HepG2 (cell line): ENCODE data around the gene MAB21L4. TPM values are rescaled to one million over a fixed set of nuclear protein-coding genes. Genes with fewer than 3 reads are reported as not detected.

Source experiments
- AGO1 ChIP-seq: fragments of 200-400 bp; formaldehyde crosslinking; IDR thresholded peaks from 2 replicates; pipeline ENCODE4 v1.6.1; 2017; ENCODE audit warnings: mild to moderate bottlenecking, low read depth, low read length, moderate library complexity; ENCODE audit not compliant: poor library complexity, severe bottlenecking
- FOXK2 ChIP-seq: fragments of 450-650 bp; IDR thresholded peaks from 2 replicates; pipeline ENCODE4 v1.6.1; 2016
- HHEX ChIP-seq: IDR thresholded peaks from 2 replicates; pipeline ENCODE4 v1.6.1; 2016; ENCODE audit warnings: control low read depth
- HNRNPL ChIP-seq: fragments of 200-400 bp; formaldehyde crosslinking; IDR thresholded peaks from 2 replicates; pipeline ENCODE4 v1.6.1; 2017; ENCODE audit warnings: mild to moderate bottlenecking, low read depth, low read length
- JUND ChIP-seq: sonication (generic); formaldehyde crosslinking; IDR thresholded peaks from 2 replicates; pipeline ENCODE4 v1.8.0; 2022; ENCODE audit warnings: mild to moderate bottlenecking, missing genetic modification reagents
- KDM1A ChIP-seq: IDR thresholded peaks from 2 replicates; pipeline ENCODE4 v1.6.1; 2016; ENCODE audit warnings: missing compliant biosample characterization
- MXI1 ChIP-seq: IDR thresholded peaks from 3 replicates; pipeline ENCODE4 v1.6.1; 2012; ENCODE audit warnings: low read depth, low read length, inconsistent platforms, borderline replicate concordance
- NRL ChIP-seq: sonication (generic); formaldehyde crosslinking; IDR thresholded peaks from 2 replicates; pipeline ENCODE4 v1.5.0; 2020; ENCODE audit warnings: missing genetic modification reagents, mild to moderate bottlenecking, moderate library complexity, borderline replicate concordance
- POLR2A ChIP-seq, 2 experiments: IDR thresholded peaks; 2 replicates each; pipeline ENCODE4 v1.6.1; 2011; ENCODE audit warnings: low read depth in 2 of 2, low read length in 2 of 2, mild to moderate bottlenecking in 1 of 2, moderate library complexity in 1 of 2; ENCODE audit not compliant: insufficient read depth in 1 of 2
- PRPF4 ChIP-seq: fragments of 200-400 bp; formaldehyde crosslinking; IDR thresholded peaks from 2 replicates; pipeline ENCODE4 v1.6.1; 2016; ENCODE audit warnings: low read length, low read depth; ENCODE audit not compliant: poor library complexity, severe bottlenecking
- RFX3 ChIP-seq: IDR thresholded peaks from 2 replicates; pipeline ENCODE4 v1.6.1; 2016; ENCODE audit warnings: missing biosample characterization, missing genetic modification reagents
- SAP130 ChIP-seq: IDR thresholded peaks from 2 replicates; pipeline ENCODE4 v1.6.1; 2016; ENCODE audit warnings: low read depth
- SPEN ChIP-seq: sonication (generic); formaldehyde crosslinking; IDR thresholded peaks from 2 replicates; pipeline ENCODE4 v1.5.1; 2020; ENCODE audit warnings: low read depth, mild to moderate bottlenecking, missing genetic modification reagents
- YEATS2 ChIP-seq: sonication (generic); formaldehyde crosslinking; IDR thresholded peaks from 2 replicates; pipeline ENCODE4 v1.4.0; 2020; ENCODE audit warnings: missing genetic modification reagents, borderline replicate concordance
- ZNF205 ChIP-seq: IDR thresholded peaks from 2 replicates; pipeline ENCODE4 v1.6.1; 2018; ENCODE audit warnings: missing biosample characterization, missing genetic modification reagents
- ZNF350 ChIP-seq: sonication (generic); formaldehyde crosslinking; IDR thresholded peaks from 2 replicates; pipeline ENCODE4 v1.4.0; 2020; ENCODE audit warnings: mild to moderate bottlenecking, low read depth, missing genetic modification reagents, borderline replicate concordance
- ZNF451 ChIP-seq: sonication (generic); formaldehyde crosslinking; IDR thresholded peaks from 2 replicates; pipeline ENCODE4 v1.5.0; 2020; ENCODE audit warnings: mild to moderate bottlenecking, missing genetic modification reagents
- ZNF501 ChIP-seq: sonication (generic); formaldehyde crosslinking; IDR thresholded peaks from 2 replicates; pipeline ENCODE4 v1.5.1; 2020; ENCODE audit warnings: mild to moderate bottlenecking, moderate library complexity, missing genetic modification reagents
- ZNF564 ChIP-seq: sonication (generic); formaldehyde crosslinking; IDR thresholded peaks from 2 replicates; pipeline ENCODE4 v1.8.1; 2023; ENCODE audit warnings: mild to moderate bottlenecking, missing genetic modification reagents
- ZNF598 ChIP-seq: sonication (generic); formaldehyde crosslinking; IDR thresholded peaks from 2 replicates; pipeline ENCODE4 v1.5.1; 2020; ENCODE audit warnings: mild to moderate bottlenecking, missing genetic modification reagents, borderline replicate concordance
- polyA plus RNA-seq, 8 experiments: library from polyadenylated mRNA; depleted of rRNA in 3 of 8; stranded (reverse) in 7 of 8; unstranded in 1 of 8; fragments of >200 nt; fragmentation: Illumina TruSeq in 4 of 8; extraction: Trizol in 4 of 8; gene quantifications; 2 replicates each; pipeline versions ENCODE4 v1.2.1 to v1.2.3, GENCODE V29; 2011 to 2016; ENCODE audit warnings: low read depth in 4 of 8, missing spikeins in 1 of 8, mixed read lengths in 1 of 8; ENCODE audit not compliant: insufficient read depth in 1 of 8
- total RNA-seq, 5 experiments: library from RNA; depleted of rRNA; stranded (reverse); fragments of >200 nt; fragmentation: Illumina TruSeq; extraction: Trizol; gene quantifications; 2 replicates each; pipeline ENCODE4 v1.2.3, GENCODE V29; 2016; ENCODE audit warnings: low read depth in 1 of 5
- TF ChIP-seq, protein P1 (sequence below): sonication (generic); IDR thresholded peaks from 2 replicates; pipeline ENCODE4 v1.6.1; 2016; ENCODE audit warnings: low read depth, borderline replicate concordance
- TF ChIP-seq, protein P2 (sequence below): sonication (generic); formaldehyde crosslinking; IDR thresholded peaks from 2 replicates; pipeline ENCODE4 v1.4.0; 2020; ENCODE audit warnings: missing genetic modification reagents, mild to moderate bottlenecking, borderline replicate concordance
- TF ChIP-seq, protein P3 (sequence below): sonication (generic); formaldehyde crosslinking; IDR thresholded peaks from 2 replicates; pipeline ENCODE4 v1.8.0; 2022; ENCODE audit warnings: mild to moderate bottlenecking, missing genetic modification reagents
- TF ChIP-seq, protein P4 (sequence below): sonication (generic); formaldehyde crosslinking; IDR thresholded peaks from 2 replicates; pipeline ENCODE4 v1.5.0; 2020; ENCODE audit warnings: missing genetic modification reagents, mild to moderate bottlenecking, borderline replicate concordance

The MAB21L4 gene
- total and polyA plus RNA-seq, 2 of the 13 experiments (the other 11 are each of a cell fraction or from before 2014, with no cell fraction given), result 3.0 to 14.0 TPM

DNA sequence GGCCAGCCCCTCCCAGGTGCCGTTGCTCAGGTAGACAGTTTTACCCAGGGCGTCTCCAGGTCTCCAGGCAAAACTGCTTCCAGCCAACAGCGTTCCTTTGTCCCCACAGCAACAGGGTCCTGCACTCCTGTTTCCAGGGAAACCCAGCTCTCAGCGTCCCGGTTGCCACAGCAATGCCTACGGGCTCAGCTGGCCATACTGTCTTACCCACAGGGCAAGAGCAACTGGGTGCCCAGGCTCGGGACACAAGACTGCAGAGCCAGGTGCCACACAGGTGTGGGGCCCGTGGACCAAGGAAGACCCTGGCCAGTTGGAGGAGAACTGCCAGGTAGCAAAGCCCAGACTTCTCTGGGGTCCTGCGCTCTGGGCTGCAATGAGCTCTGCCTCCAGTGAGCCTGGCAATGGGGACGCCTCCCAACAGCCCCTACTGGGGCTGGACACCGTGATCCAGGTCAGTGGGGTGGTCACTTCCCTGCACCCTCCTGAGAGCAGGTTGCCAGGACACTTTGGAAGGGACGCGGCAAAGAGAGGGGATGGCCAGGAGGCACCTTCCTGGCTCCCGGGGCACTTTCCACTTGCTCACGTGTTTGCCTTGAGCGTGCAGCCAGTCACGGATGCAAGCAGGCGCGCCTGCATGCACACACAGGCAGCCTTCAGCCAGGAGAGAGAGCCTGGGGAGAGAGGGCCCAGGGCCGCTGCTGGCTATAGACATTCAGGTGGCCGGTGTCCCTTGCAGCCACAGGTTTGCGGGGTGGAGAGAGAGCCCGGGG, 10.4 kb upstream of the MAB21L4 start, which contains the start of gene CROCC2 (continued):
- TF ChIP-seq JUND (CRISPR knock-in tag) (no peak), ZNF501 (CRISPR knock-in tag) (no peak; the same call in 1 of the 2 replicates), PRPF4 (no peak), ZNF350 (CRISPR knock-in tag) (0 out of 2 replicates have a peak, but pooled peaks have one; percentile 22), MXI1 (peak; percentile 67; the same call in 1 of the 3 replicates), HNRNPL (peak; percentile 72; the same call in 1 of the 2 replicates), YEATS2 (CRISPR knock-in tag) (no peak), ZNF564 (CRISPR knock-in tag) (no peak), ZNF598 (CRISPR knock-in tag) (0 out of 2 replicates have a peak, but pooled peaks have one; percentile 5), KDM1A (no peak), HHEX (CRISPR knock-in tag) (no peak), ZNF451 (CRISPR knock-in tag) (no peak), FOXK2 (no peak), SAP130 (CRISPR knock-in tag) (peak; percentile 45), RFX3 (CRISPR knock-in tag) (peak; percentile 76), SPEN (CRISPR knock-in tag) (peak; percentile 43; the same call in 1 of the 2 replicates), AGO1 (peak; percentile 64), NRL (CRISPR knock-in tag) (no peak), POLR2A (IDR thresholded peaks at IDR 0.05; ENCODE audit: insufficient read depth in 1 of 2, low read depth in 2 of 2, low read length in 2 of 2) (no peak), ZNF205 (CRISPR knock-in tag) (no peak)
- TF ChIP-seq, protein P1, sequence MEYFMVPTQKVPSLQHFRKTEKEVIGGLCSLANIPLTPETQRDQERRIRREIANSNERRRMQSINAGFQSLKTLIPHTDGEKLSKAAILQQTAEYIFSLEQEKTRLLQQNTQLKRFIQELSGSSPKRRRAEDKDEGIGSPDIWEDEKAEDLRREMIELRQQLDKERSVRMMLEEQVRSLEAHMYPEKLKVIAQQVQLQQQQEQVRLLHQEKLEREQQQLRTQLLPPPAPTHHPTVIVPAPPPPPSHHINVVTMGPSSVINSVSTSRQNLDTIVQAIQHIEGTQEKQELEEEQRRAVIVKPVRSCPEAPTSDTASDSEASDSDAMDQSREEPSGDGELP, result 0 out of 2 replicates have a peak, but pooled peaks have one; percentile 42
- TF ChIP-seq, protein P2, sequence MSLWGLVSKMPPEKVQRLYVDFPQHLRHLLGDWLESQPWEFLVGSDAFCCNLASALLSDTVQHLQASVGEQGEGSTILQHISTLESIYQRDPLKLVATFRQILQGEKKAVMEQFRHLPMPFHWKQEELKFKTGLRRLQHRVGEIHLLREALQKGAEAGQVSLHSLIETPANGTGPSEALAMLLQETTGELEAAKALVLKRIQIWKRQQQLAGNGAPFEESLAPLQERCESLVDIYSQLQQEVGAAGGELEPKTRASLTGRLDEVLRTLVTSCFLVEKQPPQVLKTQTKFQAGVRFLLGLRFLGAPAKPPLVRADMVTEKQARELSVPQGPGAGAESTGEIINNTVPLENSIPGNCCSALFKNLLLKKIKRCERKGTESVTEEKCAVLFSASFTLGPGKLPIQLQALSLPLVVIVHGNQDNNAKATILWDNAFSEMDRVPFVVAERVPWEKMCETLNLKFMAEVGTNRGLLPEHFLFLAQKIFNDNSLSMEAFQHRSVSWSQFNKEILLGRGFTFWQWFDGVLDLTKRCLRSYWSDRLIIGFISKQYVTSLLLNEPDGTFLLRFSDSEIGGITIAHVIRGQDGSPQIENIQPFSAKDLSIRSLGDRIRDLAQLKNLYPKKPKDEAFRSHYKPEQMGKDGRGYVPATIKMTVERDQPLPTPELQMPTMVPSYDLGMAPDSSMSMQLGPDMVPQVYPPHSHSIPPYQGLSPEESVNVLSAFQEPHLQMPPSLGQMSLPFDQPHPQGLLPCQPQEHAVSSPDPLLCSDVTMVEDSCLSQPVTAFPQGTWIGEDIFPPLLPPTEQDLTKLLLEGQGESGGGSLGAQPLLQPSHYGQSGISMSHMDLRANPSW, result no peak
- TF ChIP-seq, protein P3, sequence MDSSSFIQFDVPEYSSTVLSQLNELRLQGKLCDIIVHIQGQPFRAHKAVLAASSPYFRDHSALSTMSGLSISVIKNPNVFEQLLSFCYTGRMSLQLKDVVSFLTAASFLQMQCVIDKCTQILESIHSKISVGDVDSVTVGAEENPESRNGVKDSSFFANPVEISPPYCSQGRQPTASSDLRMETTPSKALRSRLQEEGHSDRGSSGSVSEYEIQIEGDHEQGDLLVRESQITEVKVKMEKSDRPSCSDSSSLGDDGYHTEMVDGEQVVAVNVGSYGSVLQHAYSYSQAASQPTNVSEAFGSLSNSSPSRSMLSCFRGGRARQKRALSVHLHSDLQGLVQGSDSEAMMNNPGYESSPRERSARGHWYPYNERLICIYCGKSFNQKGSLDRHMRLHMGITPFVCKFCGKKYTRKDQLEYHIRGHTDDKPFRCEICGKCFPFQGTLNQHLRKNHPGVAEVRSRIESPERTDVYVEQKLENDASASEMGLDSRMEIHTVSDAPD (CRISPR knock-in tag), result 0 out of 2 replicates have a peak, but pooled peaks have one; percentile 22
- TF ChIP-seq, protein P4, sequence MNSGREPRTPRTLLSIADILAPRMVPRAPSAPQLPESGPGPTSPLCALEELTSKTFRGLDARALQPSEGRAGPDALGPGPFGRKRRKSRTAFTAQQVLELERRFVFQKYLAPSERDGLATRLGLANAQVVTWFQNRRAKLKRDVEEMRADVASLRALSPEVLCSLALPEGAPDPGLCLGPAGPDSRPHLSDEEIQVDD (CRISPR knock-in tag), result no peak; the same call in 1 of the 2 replicates
